Hepatocyte (in vitro differentiated cells): ENCODE measurements around the gene CSNK1G3.

ENCODE experiments used
- EZH2 ChIP-seq: fragments of 200-600 bp; sonication (generic); IDR thresholded peaks from 2 replicates; pipeline ENCODE4 v1.6.1; 2016; ENCODE audit warnings: antibody characterized with exemption, mild to moderate bottlenecking, borderline replicate concordance
- EZH2phosphoT487 ChIP-seq: fragments of 200-600 bp; sonication (generic); IDR thresholded peaks from one replicate; pipeline ENCODE4 v1.6.1; 2018; ENCODE audit warnings: antibody characterized with exemption, mild to moderate bottlenecking, low read depth, moderate library complexity; ENCODE audit not compliant: unreplicated experiment, severe bottlenecking
- TF ChIP-seq, protein P1 (sequence below): fragments of 200-600 bp; sonication (generic); IDR thresholded peaks from 2 replicates; pipeline ENCODE4 v1.5.1; 2016; ENCODE audit warnings: antibody characterized with exemption, mild to moderate bottlenecking; ENCODE audit not compliant: poor library complexity

DNA sequence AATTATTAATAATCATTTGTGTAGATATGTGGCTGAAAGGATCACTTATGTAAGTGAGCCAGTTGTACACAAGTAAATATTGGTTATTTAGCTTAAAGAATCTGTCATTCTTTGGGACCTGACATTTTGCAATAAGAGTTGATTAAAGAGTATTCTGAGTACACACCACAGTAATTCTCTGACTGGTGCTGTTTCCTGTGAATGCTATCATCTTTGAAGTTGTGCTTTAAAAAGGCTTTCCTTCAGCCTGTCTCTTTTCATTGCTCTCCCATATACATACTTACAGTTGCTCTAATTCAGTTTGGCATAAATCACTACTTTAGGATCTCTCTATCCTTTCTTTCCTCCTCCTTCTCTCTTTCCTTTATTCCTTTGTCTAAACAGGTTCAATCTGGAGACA is 8.7 kb upstream of the CSNK1G3 start:
- TF ChIP-seq, protein P1, sequence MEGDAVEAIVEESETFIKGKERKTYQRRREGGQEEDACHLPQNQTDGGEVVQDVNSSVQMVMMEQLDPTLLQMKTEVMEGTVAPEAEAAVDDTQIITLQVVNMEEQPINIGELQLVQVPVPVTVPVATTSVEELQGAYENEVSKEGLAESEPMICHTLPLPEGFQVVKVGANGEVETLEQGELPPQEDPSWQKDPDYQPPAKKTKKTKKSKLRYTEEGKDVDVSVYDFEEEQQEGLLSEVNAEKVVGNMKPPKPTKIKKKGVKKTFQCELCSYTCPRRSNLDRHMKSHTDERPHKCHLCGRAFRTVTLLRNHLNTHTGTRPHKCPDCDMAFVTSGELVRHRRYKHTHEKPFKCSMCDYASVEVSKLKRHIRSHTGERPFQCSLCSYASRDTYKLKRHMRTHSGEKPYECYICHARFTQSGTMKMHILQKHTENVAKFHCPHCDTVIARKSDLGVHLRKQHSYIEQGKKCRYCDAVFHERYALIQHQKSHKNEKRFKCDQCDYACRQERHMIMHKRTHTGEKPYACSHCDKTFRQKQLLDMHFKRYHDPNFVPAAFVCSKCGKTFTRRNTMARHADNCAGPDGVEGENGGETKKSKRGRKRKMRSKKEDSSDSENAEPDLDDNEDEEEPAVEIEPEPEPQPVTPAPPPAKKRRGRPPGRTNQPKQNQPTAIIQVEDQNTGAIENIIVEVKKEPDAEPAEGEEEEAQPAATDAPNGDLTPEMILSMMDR: no peak
- no peak for TF ChIP-seq EZH2phosphoT487
- no peak for TF ChIP-seq EZH2
